RWPE1 (cell line): Measurements from ENCODE around the gene NTSR1.
"Not testable (repeated sequence)": the region's sequence is repeated elsewhere in the genome, so short reads cannot be mapped to it uniquely, and the experiment has no call there.

Source experiments
- CTCF ChIA-PET: fragments of 350-600 bp; sonication (Branson Sonifier 250); formaldehyde crosslinking; extraction: SDS; loops from one replicate; lab custom pipeline; 2021; lab: Yijun Ruan, JAX
- POLR2A ChIA-PET: fragments of 400-600 bp; formaldehyde crosslinking; extraction: SDS; loops from one replicate; lab custom pipeline; 2020; ENCODE audit warnings: antibody characterized with exemption; ENCODE audit not compliant: low non-redundant PET; lab: Yijun Ruan, JAX
- DNase-seq: peaks from one replicate; pipeline ENCODE4 v3.0.0; 2012; ENCODE audit warnings: low spot score
- H3K27ac ChIP-seq: fragments of 450-650 bp; 2 replicates; pipeline ENCODE4 v1.5.1; 2017
- CTCF ChIP-seq: fragments of 450-650 bp; conservative IDR thresholded peaks from 2 replicates; pipeline ENCODE4 v1.5.1; 2017; ENCODE audit warnings: low read depth, mild to moderate bottlenecking

NTSR1 gene

DNA sequence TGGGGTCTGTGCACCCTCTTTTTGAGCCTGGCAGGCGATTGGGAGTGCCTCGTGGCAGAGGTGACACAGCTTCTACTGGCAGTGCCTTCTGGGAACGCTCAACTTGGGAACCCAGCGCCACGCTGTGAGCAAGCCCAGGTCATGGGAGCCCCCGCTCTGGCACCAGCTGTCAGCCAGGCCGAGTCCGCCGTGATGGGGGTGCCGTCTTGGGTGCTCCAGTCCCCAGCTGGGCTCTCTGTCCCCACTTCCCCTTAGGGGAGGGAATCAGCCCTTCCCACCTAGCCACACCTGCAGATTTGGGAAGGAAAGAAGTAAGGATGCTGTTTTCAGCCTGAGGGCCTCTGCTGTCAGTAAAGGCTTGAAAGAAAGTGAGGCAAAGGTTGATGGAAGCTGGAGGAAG, 31.0 kb upstream of the NTSR1 start:
- ChIA-PET CTCF (interaction anchor here (0.7 to 3.2 kb wide), 2 partner anchors 114 to 680 kb away, joined by 4 to 22 read pairs; no protein-coding TSS in a partner anchor), POLR2A (no interaction called here)
- no peak overlapping the region for H3K27ac ChIP-seq
- no peak for DNase-seq
- TF ChIP-seq CTCF: no peak

DNA sequence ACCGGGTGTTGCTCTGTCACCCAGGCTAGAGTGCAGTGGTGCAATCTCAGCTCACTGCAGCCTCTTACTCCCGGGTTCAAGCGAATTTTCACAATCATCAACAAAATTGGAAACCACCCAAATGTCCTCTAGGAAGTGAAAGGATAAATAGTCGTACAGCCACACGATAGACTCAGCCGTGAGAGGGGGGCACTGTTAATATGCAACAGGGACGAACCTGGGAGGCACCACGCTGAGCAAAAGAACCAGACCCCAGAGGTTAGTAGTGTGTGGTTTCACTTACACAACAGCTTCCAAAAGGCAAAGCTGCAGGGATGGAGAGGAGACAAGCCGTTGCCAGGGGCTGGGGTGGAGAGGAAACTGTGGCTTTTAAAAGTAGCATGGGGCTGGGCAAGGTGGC, 30.1 kb upstream of the NTSR1 start:
- no peak overlapping the region for H3K27ac ChIP-seq
- ChIA-PET POLR2A (interaction anchor here (0.6 kb wide), 1 partner anchor 845 kb away, joined by 3 read pairs; no protein-coding TSS in a partner anchor), CTCF (interaction anchor here (0.7 to 3.2 kb wide), 3 partner anchors 113 to 679 kb away, joined by 4 to 22 read pairs (median 8); no protein-coding TSS in a partner anchor)
- TF ChIP-seq CTCF: no peak
- no peak for DNase-seq

GRCh38 chr20:62679978-62680589, 28.6 kb upstream of the NTSR1 start:
- DNase-seq: no peak
- POLR2A ChIA-PET: no interaction called here
- CTCF ChIA-PET: interaction anchor here (0.7 to 3.2 kb wide), 3 partner anchors 11 to 260 kb away, joined by 3 to 22 read pairs (median 4); no protein-coding TSS in a partner anchor
- H3K27ac ChIP-seq: no peak overlapping the region
- no peak for TF ChIP-seq CTCF

DNA sequence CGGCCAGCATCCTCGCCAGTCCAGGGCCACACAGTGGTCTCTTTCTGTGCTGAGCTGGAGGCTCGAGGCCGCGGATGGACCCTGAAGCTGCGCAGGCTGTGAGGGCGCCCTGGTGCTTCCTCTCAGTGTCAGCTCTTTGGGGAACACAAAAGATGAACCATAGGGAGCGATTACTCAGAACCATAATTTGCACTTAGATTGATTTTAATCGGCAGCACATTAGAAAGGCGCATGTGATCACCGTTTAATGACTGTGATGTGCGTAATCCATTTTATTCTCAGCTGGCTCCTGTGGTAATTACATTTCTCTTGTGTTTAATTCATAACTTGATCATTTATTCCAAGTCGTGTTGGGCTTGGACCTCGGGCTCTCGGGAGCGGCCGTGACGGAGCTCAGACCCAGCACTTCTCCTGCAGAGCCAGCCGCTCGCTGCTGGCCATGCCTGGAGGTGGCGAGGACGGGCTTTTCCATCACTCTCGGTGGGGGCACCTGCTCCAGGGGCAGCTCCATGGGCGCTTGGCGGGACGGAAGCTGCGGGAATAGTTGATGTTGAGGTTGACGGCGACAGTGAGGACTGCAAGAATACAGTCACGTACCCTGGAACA, 25.6 kb upstream of the NTSR1 start:
- DNase-seq: no peak
- no peak for TF ChIP-seq CTCF
- no peak overlapping the region for H3K27ac ChIP-seq
- CTCF ChIA-PET: interaction anchor here (0.6 kb wide), 1 partner anchor 13 kb away, joined by 3 read pairs; no protein-coding TSS in a partner anchor
- POLR2A ChIA-PET: no interaction called here

DNA sequence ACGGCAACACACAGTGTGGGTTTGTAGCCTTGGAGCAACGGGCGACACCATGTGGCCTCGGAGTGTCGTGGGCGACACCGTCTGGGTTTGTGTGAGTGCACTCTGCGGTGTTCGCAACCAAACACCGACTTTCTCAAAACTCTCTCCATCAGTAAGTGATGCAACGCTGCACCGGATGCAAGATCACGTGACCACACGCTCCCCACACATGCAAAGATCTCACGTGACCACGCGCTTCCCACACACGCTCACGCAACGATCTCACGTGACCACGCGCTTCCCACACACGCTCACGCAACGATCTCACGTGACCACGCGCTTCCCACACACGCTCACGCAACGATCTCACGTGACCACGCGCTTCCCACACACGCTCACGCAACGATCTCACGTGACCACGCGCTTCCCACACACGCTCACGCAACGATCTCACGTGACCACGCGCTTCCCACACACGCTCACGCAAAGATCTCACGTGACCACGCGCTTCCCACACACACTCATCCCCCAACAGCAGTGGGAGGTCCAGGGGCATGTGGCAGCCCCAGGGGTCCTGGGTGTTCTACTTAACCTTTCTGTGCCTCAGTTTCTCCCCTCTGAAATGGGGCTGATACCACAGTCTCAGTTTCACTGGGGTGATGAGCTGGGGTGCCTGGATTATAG, 24.8 kb upstream of the NTSR1 start:
- H3K27ac ChIP-seq, POLR2A ChIA-PET, DNase-seq: not testable (repeated sequence)
- CTCF ChIA-PET: interaction anchor here (0.6 kb wide), 1 partner anchor 138 kb away, joined by 4 read pairs; no protein-coding TSS in a partner anchor

DNA sequence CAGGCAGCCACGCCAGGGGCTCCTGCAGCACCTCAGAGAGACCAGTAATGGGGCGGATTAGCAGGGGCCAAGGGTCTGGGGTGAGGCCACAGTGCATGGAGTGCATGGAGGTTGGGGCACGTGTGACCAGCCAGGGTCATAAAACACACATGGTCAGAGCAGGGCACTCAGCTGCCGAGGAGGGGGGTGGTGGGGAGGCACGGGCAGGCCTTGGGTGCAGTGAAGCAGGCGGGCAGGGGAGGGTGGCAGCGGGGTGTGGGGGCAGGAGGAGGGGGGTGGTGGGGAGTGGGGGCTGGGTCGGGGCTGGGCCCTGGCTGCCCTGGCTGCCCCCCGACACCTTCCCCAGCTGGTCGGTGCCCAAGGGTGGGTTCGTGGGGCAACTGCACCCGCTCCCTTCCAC, 23.7 kb upstream of the NTSR1 start:
- POLR2A ChIA-PET: no interaction called here
- DNase-seq: no peak
- no peak overlapping the region for H3K27ac ChIP-seq
- CTCF ChIA-PET: interaction anchor here (0.6 to 1.8 kb wide), 4 partner anchors 15 to 107 kb away, joined by 3 to 10 read pairs (median 4); no protein-coding TSS in a partner anchor
- no peak for TF ChIP-seq CTCF
